22Rv1 (cell line): Measurements from ENCODE around the gene CDH24.

Experiments
- H3K27ac ChIP-seq: fragments of 450-650 bp; 2 replicates; pipeline ENCODE4 v1.5.1; 2017
- CTCF ChIP-seq: fragments of 450-650 bp; IDR thresholded peaks from 2 replicates; pipeline ENCODE4 v1.5.1; 2017; ENCODE audit warnings: mild to moderate bottlenecking
- ZFX ChIP-seq: fragments of 450-650 bp; IDR thresholded peaks from 2 replicates; pipeline ENCODE4 v1.6.1; 2017; ENCODE audit warnings: antibody characterized with exemption, borderline replicate concordance

The CDH24 gene

GRCh38 chr14:23030936-23031335 lies 26.4 kb downstream of the CDH24 start:
- TF ChIP-seq CTCF: no peak
- no peak for TF ChIP-seq ZFX
- no peak overlapping the region for H3K27ac ChIP-seq

GRCh38 chr14:23028799-23029198 lies 28.5 kb downstream of the CDH24 start:
- TF ChIP-seq CTCF (no peak), ZFX (no peak)
- H3K27ac ChIP-seq: no peak overlapping the region

- no peak overlapping the region for H3K27ac ChIP-seq
- TF ChIP-seq CTCF: no peak
- TF ChIP-seq ZFX: no peak
Observed at GRCh38 chr14:23025151-23025814, 32.0 kb downstream of the CDH24 start.

- TF ChIP-seq ZFX (no peak), CTCF (no peak)
- H3K27ac ChIP-seq: no peak overlapping the region
Observed at GRCh38 chr14:23024612-23025075, 32.7 kb downstream of the CDH24 start.

GRCh38 chr14:23023795-23024152 lies 33.5 kb downstream of the CDH24 start:
- TF ChIP-seq CTCF (no peak), ZFX (no peak)
- H3K27ac ChIP-seq: 0 out of 2 replicates have a peak overlapping the region, but pooled peaks have one; percentile 3

- 0 out of 2 replicates have a peak overlapping the region, but pooled peaks have one; percentile 3 for H3K27ac ChIP-seq
- TF ChIP-seq ZFX (no peak), CTCF (no peak)
Observed at GRCh38 chr14:23023022-23023794, 34.1 kb downstream of the CDH24 start.

- TF ChIP-seq CTCF (no peak), ZFX (no peak)
- no peak overlapping the region for H3K27ac ChIP-seq
Observed at GRCh38 chr14:23021889-23022442, 35.4 kb downstream of the CDH24 start.
